PC-3 (cell line): ENCODE measurements around the gene TTC8.

ENCODE experiments used
- CTCF ChIP-seq: fragments of 300-600 bp; sonication (generic); conservative IDR thresholded peaks from 2 replicates; pipeline ENCODE4 v1.5.1; 2017; ENCODE audit warnings: antibody characterized with exemption, low read depth, mild to moderate bottlenecking, low read length
- EZH2 ChIP-seq: fragments of 300-600 bp; sonication (generic); IDR thresholded peaks from one replicate; pipeline ENCODE4 v1.6.1; 2017; ENCODE audit warnings: antibody characterized with exemption, mild to moderate bottlenecking, low read length; ENCODE audit not compliant: unreplicated experiment

GRCh38 chr14:88786715-88787114 lies 37.7 kb upstream of the TTC8 start:
- TF ChIP-seq CTCF (no peak), EZH2 (no peak)
